GM13976 (cell line): ENCODE results near the gene NCOR1.
"Not testable (repeated sequence)": the region's sequence is repeated elsewhere in the genome, so short reads cannot be mapped to it uniquely, and the experiment has no call there.

Source experiments
- DNase-seq: peaks from one replicate; pipeline ENCODE4 v3.0.0; 2012; ENCODE audit warnings: low spot score
- in situ Hi-C: fragments of 300-500 bp; cut with MboI; formaldehyde crosslinking; loops from one replicate; pipeline ENCODE4 v1.12.0; 2022; ENCODE audit warnings: low sequenced_read_pairs, mixed read lengths, inconsistent platforms; ENCODE audit not compliant: unreplicated experiment
- TF ChIP-seq, protein P1 (sequence below): IDR thresholded peaks from 2 replicates; pipeline ENCODE4 v1.5.1; 2012; ENCODE audit warnings: borderline replicate concordance, mild to moderate bottlenecking; ENCODE audit not compliant: insufficient read depth; ENCODE audit errors: extremely low read depth, missing control alignments, control extremely low read depth

The NCOR1 gene

DNA sequence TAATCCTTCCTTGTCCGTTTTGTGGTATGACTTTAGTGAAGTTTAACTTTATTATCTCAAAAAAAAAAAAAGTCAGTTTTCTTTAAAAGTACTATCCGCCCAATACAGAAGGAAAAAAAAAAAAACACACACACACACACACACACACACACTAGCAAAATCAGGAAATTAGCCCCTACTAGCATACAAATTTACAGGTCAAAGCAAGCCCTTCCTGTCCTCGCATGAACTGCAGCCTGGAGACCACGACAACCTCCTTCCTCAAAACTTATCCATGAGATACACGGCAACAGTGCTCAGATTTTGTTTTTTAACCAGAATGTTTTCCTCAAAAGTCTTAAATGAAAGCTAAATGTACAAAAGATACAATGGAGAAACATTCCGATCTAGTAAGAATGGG, 16.2 kb downstream of the NCOR1 start:
- no peak for DNase-seq
- TF ChIP-seq, protein P1, sequence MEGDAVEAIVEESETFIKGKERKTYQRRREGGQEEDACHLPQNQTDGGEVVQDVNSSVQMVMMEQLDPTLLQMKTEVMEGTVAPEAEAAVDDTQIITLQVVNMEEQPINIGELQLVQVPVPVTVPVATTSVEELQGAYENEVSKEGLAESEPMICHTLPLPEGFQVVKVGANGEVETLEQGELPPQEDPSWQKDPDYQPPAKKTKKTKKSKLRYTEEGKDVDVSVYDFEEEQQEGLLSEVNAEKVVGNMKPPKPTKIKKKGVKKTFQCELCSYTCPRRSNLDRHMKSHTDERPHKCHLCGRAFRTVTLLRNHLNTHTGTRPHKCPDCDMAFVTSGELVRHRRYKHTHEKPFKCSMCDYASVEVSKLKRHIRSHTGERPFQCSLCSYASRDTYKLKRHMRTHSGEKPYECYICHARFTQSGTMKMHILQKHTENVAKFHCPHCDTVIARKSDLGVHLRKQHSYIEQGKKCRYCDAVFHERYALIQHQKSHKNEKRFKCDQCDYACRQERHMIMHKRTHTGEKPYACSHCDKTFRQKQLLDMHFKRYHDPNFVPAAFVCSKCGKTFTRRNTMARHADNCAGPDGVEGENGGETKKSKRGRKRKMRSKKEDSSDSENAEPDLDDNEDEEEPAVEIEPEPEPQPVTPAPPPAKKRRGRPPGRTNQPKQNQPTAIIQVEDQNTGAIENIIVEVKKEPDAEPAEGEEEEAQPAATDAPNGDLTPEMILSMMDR, result no peak

DNA sequence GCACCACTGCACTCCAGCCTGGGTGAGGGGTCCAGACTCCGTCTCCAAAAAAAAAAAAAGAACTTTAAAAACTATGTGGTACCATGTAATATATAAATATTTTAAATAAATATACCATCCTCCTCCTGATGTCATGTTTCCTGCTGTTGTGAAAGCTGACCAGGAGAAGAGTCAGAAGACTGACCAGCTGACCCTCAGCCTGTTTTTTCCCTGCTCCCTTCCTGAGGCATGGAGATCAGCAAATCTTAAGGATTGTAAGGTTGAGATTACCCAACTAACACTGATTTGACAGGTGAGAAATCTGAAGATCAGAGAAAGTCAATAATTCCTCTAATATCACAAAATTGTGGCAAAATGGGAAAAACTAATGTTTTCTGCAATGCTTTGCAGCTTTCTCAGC, 18.1 kb downstream of the NCOR1 start:
- DNase-seq, result no peak
- in situ Hi-C loops, result no loop called here
- TF ChIP-seq, protein P1, result no peak

More for the DNA sequence above, 16.2 kb downstream of the NCOR1 start:
- in situ Hi-C loops, result no loop called here

DNA sequence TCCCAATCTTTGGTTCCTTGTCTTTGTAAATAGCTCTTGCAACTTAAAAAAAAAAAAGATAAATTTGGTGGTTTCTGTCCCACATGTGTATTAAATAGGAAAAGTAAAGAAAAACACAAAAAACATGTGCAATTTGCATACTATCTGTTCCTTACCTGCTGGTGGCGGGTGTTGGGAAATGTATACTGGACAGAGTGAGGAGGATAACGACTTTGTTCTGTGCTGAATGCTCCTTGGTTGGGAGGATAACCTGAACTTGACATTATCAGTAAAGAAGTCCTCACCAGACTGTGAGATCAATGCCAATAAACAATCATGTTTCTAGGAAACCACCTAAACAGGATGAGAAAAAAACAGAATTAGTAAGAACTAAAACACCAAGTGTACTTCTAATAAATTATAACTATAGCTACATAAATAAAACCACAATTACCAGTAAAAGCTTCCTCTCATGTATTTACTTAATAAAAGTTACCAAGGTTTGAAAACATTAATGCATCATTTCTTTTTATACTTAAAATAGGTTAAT, 21.0 kb downstream of the NCOR1 start:
- in situ Hi-C loops, DNase-seq: not testable (repeated sequence)

DNA sequence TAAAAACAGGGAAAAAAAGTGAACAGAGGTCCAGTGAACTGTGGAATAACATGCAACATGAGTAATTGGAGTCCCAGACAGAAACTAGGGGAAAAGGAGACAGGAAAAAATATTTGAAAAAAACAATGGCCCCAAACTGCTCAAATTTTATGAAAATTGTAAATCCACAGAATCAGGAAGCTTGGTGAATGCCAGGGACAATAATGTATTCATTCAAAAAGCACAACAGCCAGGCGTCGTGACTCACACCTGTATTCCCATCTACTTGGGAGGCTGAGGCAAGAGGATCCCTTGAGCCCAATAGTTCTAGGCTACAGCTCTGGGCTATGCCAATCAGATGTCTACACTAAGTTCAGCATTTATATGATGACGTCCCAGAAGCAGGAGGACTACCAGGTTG, 23.7 kb downstream of the NCOR1 start:
- in situ Hi-C loops, result no loop called here
- TF ChIP-seq, protein P1, result no peak
- no peak for DNase-seq

DNA sequence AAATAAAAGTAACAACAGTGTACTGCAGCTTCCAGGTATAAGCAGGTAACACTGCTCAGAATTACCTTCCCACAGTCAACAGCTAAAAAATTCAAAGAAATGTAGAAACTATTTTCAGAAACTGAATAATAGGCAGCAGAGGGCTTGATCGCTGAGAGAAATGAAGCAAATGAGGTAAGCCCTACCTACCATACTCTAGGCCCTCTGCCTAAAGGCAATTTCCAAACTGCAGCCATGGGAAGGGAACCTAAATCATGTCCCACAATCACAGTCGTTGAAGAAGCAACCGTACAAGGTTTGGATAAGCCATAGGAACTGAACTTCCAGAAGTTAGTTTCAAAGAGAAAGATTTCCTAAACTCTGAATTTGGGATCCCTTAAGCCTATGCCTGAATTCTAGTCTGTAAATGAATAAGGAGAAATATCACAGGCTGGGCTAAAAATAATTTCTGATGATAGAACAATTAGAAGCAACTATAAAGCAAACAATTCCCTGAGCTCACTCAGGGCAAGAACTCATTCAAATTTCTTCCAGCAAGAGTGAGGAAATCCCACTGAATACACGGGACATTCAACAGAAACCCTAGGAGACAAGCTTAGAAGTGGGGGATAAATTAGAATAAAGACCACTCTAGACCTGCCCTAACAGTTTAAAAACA, 24.5 kb downstream of the NCOR1 start:
- no peak for DNase-seq
- TF ChIP-seq, protein P1, result no peak
- in situ Hi-C loops, result no loop called here

DNA sequence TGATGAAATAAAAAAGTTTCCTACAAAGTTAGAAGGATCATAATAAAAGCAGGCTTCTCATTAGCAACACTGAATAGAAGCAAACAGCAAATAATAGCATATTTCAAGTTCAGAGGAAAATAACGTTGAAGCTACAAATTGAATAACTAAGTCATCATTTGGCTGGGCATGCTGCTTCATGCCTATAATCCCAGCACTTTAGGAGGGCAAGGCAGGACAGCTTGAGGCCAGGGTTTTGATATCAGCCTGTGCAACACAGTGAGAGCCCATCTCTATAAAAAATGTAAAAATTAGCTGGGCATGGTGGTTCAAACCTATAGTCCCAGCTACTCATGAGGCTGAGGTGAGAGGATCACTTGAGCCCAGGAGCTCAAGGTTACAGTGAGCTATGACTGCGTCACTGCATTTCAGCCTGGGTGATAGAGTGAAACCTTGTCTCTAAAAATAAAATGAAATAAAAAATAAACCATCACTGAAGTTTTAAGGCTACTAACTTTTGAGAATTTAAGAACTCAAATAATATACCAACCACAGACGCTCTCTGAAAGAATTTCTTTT, 25.5 kb downstream of the NCOR1 start:
- in situ Hi-C loops, result no loop called here
- TF ChIP-seq, protein P1, result no peak
- no peak for DNase-seq

DNA sequence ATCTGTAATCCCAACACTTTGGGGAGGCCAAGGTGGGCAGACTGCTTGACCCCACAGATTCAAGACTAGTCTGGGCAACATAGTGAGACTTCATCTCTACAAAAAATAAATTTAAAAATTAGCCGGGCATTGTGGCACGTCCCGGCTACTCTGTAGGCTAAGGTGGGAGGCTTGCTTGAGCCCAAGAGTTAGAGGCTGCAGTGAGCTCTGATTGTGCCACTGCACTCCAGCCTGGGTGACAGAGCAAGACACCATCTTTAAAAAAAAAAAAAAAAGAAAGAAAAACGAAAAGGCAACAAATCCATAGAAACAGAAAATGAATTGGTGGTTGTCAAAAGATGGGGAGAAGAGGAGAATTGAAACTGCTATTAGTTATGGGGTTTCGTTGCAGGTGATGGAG, 27.7 kb downstream of the NCOR1 start:
- no peak for DNase-seq
- TF ChIP-seq, protein P1, result no peak
- in situ Hi-C loops, result no loop called here
